HEK293 (cell line): ENCODE data around the gene TAS2R42.

Source experiments
- CTCF ChIA-PET: fragments of 350-600 bp; formaldehyde crosslinking; extraction: SDS; loops from one replicate; lab custom pipeline; 2021; ENCODE audit warnings: antibody characterized with exemption; lab: Yijun Ruan, JAX
- POLR2A ChIA-PET: fragments of 300-600 bp; formaldehyde crosslinking; extraction: SDS; loops from one replicate; lab custom pipeline; 2020; ENCODE audit warnings: antibody characterized with exemption, inconsistent platforms; lab: Yijun Ruan, JAX
- H3K27ac ChIP-seq: fragments of 200-500 bp; sonication (Bioruptor generic); 2 replicates; pipeline ENCODE4 v1.5.1; 2014; ENCODE audit warnings: low read depth, low read length, control low read depth, inconsistent platforms; ENCODE audit errors: extremely low read depth
- H3K36me3 ChIP-seq, 2 experiments: fragments of 200-500 bp in 1 of 2; sonication (Bioruptor generic) in 1 of 2; 1 replicate in 1 of 2; 2 replicates in 1 of 2; pipeline ENCODE4 v1.5.1; 2014 to 2017; ENCODE audit warnings: inconsistent platforms in 2 of 2, low read length in 2 of 2; ENCODE audit not compliant: control insufficient read depth in 2 of 2, insufficient read depth in 1 of 2
- H3K4me1 ChIP-seq: fragments of 200-500 bp; sonication (Bioruptor generic); 2 replicates; pipeline ENCODE4 v1.5.1; 2014; ENCODE audit warnings: mild to moderate bottlenecking, low read length, inconsistent platforms; ENCODE audit not compliant: control insufficient read depth, insufficient read depth
- H3K4me3 ChIP-seq: 2 replicates; pipeline ENCODE4 v1.5.1; 2011; ENCODE audit warnings: low read depth, mild to moderate bottlenecking, control low read depth, low read length, moderate library complexity
- H3K9me3 ChIP-seq: fragments of 200-500 bp; sonication (Bioruptor generic); 2 replicates; pipeline ENCODE4 v1.5.1; 2014; ENCODE audit warnings: low read depth, low read length, inconsistent platforms; ENCODE audit not compliant: control insufficient read depth, insufficient read depth
- GLIS1 ChIP-seq: fragments of 450-650 bp; formaldehyde crosslinking; IDR thresholded peaks from 2 replicates; pipeline ENCODE4 v1.5.1; 2016; ENCODE audit warnings: missing biosample characterization, missing genetic modification characterization
- MYNN ChIP-seq: fragments of 450-650 bp; formaldehyde crosslinking; IDR thresholded peaks from 2 replicates; pipeline ENCODE4 v1.5.1; 2016; ENCODE audit warnings: missing biosample characterization, missing genetic modification characterization, borderline replicate concordance
- SP2 ChIP-seq: fragments of 450-650 bp; formaldehyde crosslinking; IDR thresholded peaks from 2 replicates; pipeline ENCODE4 v1.5.1; 2016; ENCODE audit warnings: missing biosample characterization, missing genetic modification characterization
- SP7 ChIP-seq: fragments of 450-650 bp; formaldehyde crosslinking; IDR thresholded peaks from 2 replicates; pipeline ENCODE4 v1.5.1; 2016; ENCODE audit warnings: missing biosample characterization, missing genetic modification characterization
- ZFP3 ChIP-seq: fragments of 450-650 bp; formaldehyde crosslinking; IDR thresholded peaks from 2 replicates; pipeline ENCODE4 v1.5.1; 2016; ENCODE audit warnings: low read depth, missing biosample characterization, missing genetic modification characterization
- ZIC2 ChIP-seq: fragments of 450-650 bp; formaldehyde crosslinking; IDR thresholded peaks from 2 replicates; pipeline ENCODE4 v1.5.1; 2016; ENCODE audit warnings: missing biosample characterization, missing genetic modification characterization
- ZNF114 ChIP-seq: fragments of 450-650 bp; formaldehyde crosslinking; IDR thresholded peaks from 2 replicates; pipeline ENCODE4 v1.5.0; 2017; ENCODE audit warnings: missing biosample characterization, missing genetic modification characterization
- ZNF2 ChIP-seq: fragments of 450-650 bp; formaldehyde crosslinking; IDR thresholded peaks from 2 replicates; pipeline ENCODE4 v1.5.1; 2016; ENCODE audit warnings: missing biosample characterization, missing genetic modification characterization
- ZNF221 ChIP-seq: fragments of 450-650 bp; formaldehyde crosslinking; IDR thresholded peaks from 2 replicates; pipeline ENCODE4 v1.5.1; 2017; ENCODE audit warnings: missing biosample characterization, missing genetic modification characterization, borderline replicate concordance
- ZNF223 ChIP-seq: fragments of 450-650 bp; formaldehyde crosslinking; IDR thresholded peaks from 2 replicates; pipeline ENCODE4 v1.5.1; 2016; ENCODE audit warnings: missing biosample characterization, missing genetic modification characterization
- ZNF248 ChIP-seq: fragments of 450-650 bp; formaldehyde crosslinking; IDR thresholded peaks from 2 replicates; pipeline ENCODE4 v1.5.1; 2017; ENCODE audit warnings: missing biosample characterization, missing genetic modification characterization
- ZNF341 ChIP-seq: fragments of 450-650 bp; formaldehyde crosslinking; IDR thresholded peaks from 2 replicates; pipeline ENCODE4; 2016; ENCODE audit warnings: low read depth, missing biosample characterization, missing genetic modification characterization
- ZNF398 ChIP-seq: fragments of 450-650 bp; formaldehyde crosslinking; IDR thresholded peaks from 2 replicates; pipeline ENCODE4 v1.5.1; 2017; ENCODE audit warnings: missing biosample characterization, missing genetic modification characterization
- ZNF48 ChIP-seq: fragments of 450-650 bp; formaldehyde crosslinking; IDR thresholded peaks from 2 replicates; pipeline ENCODE4 v1.5.1; 2016; ENCODE audit warnings: missing biosample characterization, missing genetic modification characterization
- ZNF561 ChIP-seq: fragments of 450-650 bp; IDR thresholded peaks from 2 replicates; pipeline ENCODE4 v1.5.1; 2018; ENCODE audit warnings: missing biosample characterization, missing genetic modification characterization, borderline replicate concordance
- ZNF623 ChIP-seq: fragments of 450-650 bp; formaldehyde crosslinking; IDR thresholded peaks from 2 replicates; pipeline ENCODE4 v1.5.1; 2016; ENCODE audit warnings: missing biosample characterization, missing genetic modification characterization
- ZNF704 ChIP-seq: fragments of 450-650 bp; formaldehyde crosslinking; IDR thresholded peaks from 2 replicates; pipeline ENCODE4 v1.5.1; 2016; ENCODE audit warnings: missing biosample characterization, missing genetic modification characterization
- ZNF707 ChIP-seq: fragments of 450-650 bp; formaldehyde crosslinking; IDR thresholded peaks from 2 replicates; pipeline ENCODE4 v1.5.1; 2016; ENCODE audit warnings: missing biosample characterization, missing genetic modification characterization
- ZNF792 ChIP-seq: fragments of 450-650 bp; formaldehyde crosslinking; IDR thresholded peaks from 2 replicates; pipeline ENCODE4 v1.5.1; 2016; ENCODE audit warnings: missing biosample characterization, missing genetic modification characterization
- ZSCAN5A ChIP-seq: fragments of 450-650 bp; formaldehyde crosslinking; IDR thresholded peaks from 2 replicates; pipeline ENCODE4 v1.5.1; 2016; ENCODE audit warnings: missing biosample characterization, missing genetic modification characterization
- ZXDB ChIP-seq: fragments of 450-650 bp; formaldehyde crosslinking; IDR thresholded peaks from 2 replicates; pipeline ENCODE4 v1.5.1; 2016; ENCODE audit warnings: missing biosample characterization, missing genetic modification characterization

TAS2R42 gene

DNA sequence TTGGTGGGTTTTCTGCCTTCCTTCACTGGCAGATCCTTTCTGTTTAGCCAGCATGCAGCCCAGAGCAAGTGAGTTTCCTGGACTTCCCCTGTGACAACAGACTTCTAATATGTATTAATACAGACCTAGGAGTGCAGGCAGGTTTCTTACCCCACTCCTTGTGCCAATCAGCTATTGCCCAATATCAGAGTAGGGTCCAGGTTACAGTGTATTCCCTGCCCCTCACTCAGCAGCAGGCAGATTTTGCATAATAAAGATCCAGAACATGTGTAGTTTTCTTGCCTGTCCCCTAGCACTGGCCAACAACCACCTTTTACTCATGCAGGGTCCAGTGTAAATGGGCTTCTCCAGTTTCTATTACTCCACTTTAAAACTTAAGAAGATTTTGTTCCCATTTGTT is 20.4 kb downstream of the TAS2R42 start:
- peaks cover 4 to 40% of the 10 kb centered on the region in 2 experiments; a peak in 2 of 3 replicates for H3K36me3 ChIP-seq
- H3K4me3 ChIP-seq, result no peak overlapping the region
- H3K27ac ChIP-seq, result no peak overlapping the region
- H3K4me1 ChIP-seq, result no peaks in the 10 kb centered on the region
- CTCF ChIA-PET, result no interaction called here
- TF ChIP-seq ZXDB (no peak), ZNF707 (tag by site-specific recombination) (peak; percentile 32; the same call in 1 of the 2 replicates)
- TF ChIP-seq, all 188 proteins: peak for 1
- POLR2A ChIA-PET, result no interaction called here
- H3K9me3 ChIP-seq, result no peaks in the 10 kb centered on the region

GRCh38 chr12:11164384-11164783 is 22.4 kb downstream of the TAS2R42 start:
- H3K4me1 ChIP-seq, result no peaks in the 10 kb centered on the region
- ChIA-PET POLR2A (interaction anchor here (2.5 kb wide), 1 partner anchor 7 kb away, joined by 13 read pairs; the partner anchor contains the start of gene SMIM10L1), CTCF (interaction anchor here (0.5 kb wide), 1 partner anchor 21 kb away, joined by 3 read pairs; no protein-coding TSS in a partner anchor)
- H3K36me3 ChIP-seq, result peaks cover 5 to 43% of the 10 kb centered on the region in 2 experiments; a peak in 2 of 3 replicates
- TF ChIP-seq ZNF2 (tag by site-specific recombination) (no peak), ZNF341 (tag by site-specific recombination) (no peak), SP7 (tag by site-specific recombination) (no peak), ZNF223 (tag by site-specific recombination) (no peak), ZNF48 (tag by site-specific recombination) (no peak), ZNF114 (tag by site-specific recombination) (no peak), ZNF248 (tag by site-specific recombination) (no peak), ZNF792 (tag by site-specific recombination) (no peak), ZNF623 (no peak), ZNF561 (tag by site-specific recombination) (no peak), ZNF704 (tag by site-specific recombination) (no peak), SP2 (tag by site-specific recombination) (no peak), ZNF398 (tag by site-specific recombination) (no peak)
- H3K9me3 ChIP-seq, result no peaks in the 10 kb centered on the region
- no peak overlapping the region for H3K4me3 ChIP-seq
- no peak overlapping the region for H3K27ac ChIP-seq

DNA sequence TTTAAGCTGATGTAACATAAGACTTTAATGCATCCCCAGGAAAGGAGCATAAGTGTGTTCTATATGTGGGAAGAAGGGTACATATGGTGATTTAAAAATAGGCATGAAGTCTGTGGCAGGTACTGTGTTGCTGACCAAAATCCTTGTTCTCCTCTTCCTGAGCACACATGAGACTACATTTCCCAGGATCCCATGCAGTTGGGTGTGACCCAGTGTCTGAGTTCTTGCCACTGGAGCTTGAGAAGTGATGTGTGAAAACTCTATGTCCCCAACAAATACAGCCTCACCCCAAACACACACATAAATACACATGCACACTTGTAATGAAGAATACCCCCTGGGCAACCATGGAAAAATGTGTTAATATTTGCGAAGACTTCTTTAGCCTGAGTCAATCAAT is 24.2 kb downstream of the TAS2R42 start:
- TF ChIP-seq MYNN (tag by site-specific recombination) (no peak), ZSCAN5A (tag by site-specific recombination) (no peak), ZFP3 (tag by site-specific recombination) (no peak), ZIC2 (tag by site-specific recombination) (no peak), GLIS1 (no peak), ZNF221 (no peak)
- Histone ChIP-seq H3K27ac (no peak overlapping the region), H3K36me3 (peaks cover 5 to 36% of the 10 kb centered on the region in 2 experiments; a peak in 2 of 3 replicates), H3K4me3 (no peak overlapping the region), H3K9me3 (no peaks in the 10 kb centered on the region), H3K4me1 (no peaks in the 10 kb centered on the region)
- CTCF ChIA-PET, result no interaction called here
- POLR2A ChIA-PET, result interaction anchor here (2.5 kb wide), 1 partner anchor 9 kb away, joined by 13 read pairs; the partner anchor contains the start of gene SMIM10L1
